Neutrophil (primary cell): ENCODE measurements around the gene BMAL1.
"Not testable (repeated sequence)": the region's sequence is repeated elsewhere in the genome, so short reads cannot be mapped to it uniquely, and the experiment has no call there.

Experiments used
- H3K27ac ChIP-seq: fragments of 200-600 bp; sonication (generic); 2 replicates; pipeline ENCODE4 v1.5.1; 2016; ENCODE audit warnings: mild to moderate bottlenecking, moderate library complexity
- H3K27me3 ChIP-seq: fragments of 200-600 bp; sonication (generic); 2 replicates; pipeline ENCODE4 v1.6.0; 2016; ENCODE audit warnings: mild to moderate bottlenecking
- H3K36me3 ChIP-seq: fragments of 200-600 bp; sonication (generic); 2 replicates; pipeline ENCODE4 v1.5.1; 2017
- H3K4me1 ChIP-seq, 2 experiments: fragments of 200-600 bp in 1 of 2; sonication (generic) in 1 of 2; 1 replicate in 1 of 2; 2 replicates in 1 of 2; pipeline versions ENCODE4 v1.5.1 to v1.6.1; 2013 to 2016; ENCODE audit warnings: low read depth in 1 of 2, low read length in 1 of 2, mild to moderate bottlenecking in 1 of 2, moderate library complexity in 1 of 2; ENCODE audit not compliant: control insufficient read depth in 1 of 2, insufficient read depth in 1 of 2
- H3K4me3 ChIP-seq, 2 experiments: fragments of 200-600 bp in 1 of 2; sonication (generic) in 1 of 2; 1 replicate in 1 of 2; 2 replicates in 1 of 2; pipeline ENCODE4 v1.5.1; 2013 to 2016; ENCODE audit warnings: low read depth in 1 of 2, low read length in 1 of 2, mild to moderate bottlenecking in 1 of 2, moderate library complexity in 1 of 2
- H3K9me3 ChIP-seq: fragments of 200-600 bp; sonication (generic); 2 replicates; pipeline ENCODE4 v1.5.1; 2016
- TF ChIP-seq, protein P1 (sequence below): fragments of 200-600 bp; sonication (generic); IDR thresholded peaks from 2 replicates; pipeline ENCODE4 v1.5.1; 2016; ENCODE audit warnings: antibody characterized with exemption

Gene BMAL1

GRCh38 chr11:13433437-13433836 lies 155.8 kb downstream of the BMAL1 start:
- TF ChIP-seq, protein P1, sequence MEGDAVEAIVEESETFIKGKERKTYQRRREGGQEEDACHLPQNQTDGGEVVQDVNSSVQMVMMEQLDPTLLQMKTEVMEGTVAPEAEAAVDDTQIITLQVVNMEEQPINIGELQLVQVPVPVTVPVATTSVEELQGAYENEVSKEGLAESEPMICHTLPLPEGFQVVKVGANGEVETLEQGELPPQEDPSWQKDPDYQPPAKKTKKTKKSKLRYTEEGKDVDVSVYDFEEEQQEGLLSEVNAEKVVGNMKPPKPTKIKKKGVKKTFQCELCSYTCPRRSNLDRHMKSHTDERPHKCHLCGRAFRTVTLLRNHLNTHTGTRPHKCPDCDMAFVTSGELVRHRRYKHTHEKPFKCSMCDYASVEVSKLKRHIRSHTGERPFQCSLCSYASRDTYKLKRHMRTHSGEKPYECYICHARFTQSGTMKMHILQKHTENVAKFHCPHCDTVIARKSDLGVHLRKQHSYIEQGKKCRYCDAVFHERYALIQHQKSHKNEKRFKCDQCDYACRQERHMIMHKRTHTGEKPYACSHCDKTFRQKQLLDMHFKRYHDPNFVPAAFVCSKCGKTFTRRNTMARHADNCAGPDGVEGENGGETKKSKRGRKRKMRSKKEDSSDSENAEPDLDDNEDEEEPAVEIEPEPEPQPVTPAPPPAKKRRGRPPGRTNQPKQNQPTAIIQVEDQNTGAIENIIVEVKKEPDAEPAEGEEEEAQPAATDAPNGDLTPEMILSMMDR: no peak
- Histone ChIP-seq H3K4me1 (peaks cover 10 to 21% of the 10 kb centered on the region in 2 experiments), H3K36me3 (no peaks in the 10 kb centered on the region)

GRCh38 chr11:13434247-13435205 lies 156.9 kb downstream of the BMAL1 start:
- H3K27me3 ChIP-seq: no peaks in the 10 kb centered on the region
- no peaks in the 10 kb centered on the region for H3K9me3 ChIP-seq
- TF ChIP-seq, protein P1: no peak
- peaks cover 10 to 21% of the 10 kb centered on the region in 2 experiments for H3K4me1 ChIP-seq
- H3K36me3 ChIP-seq: no peaks in the 10 kb centered on the region
- H3K27ac ChIP-seq: peak overlapping the region; percentile 14
- H3K4me3 ChIP-seq: no peak overlapping the region

More at GRCh38 chr11:13433437-13433836, 155.8 kb downstream of the BMAL1 start:
- no peaks in the 10 kb centered on the region for H3K27me3 ChIP-seq
- H3K4me3 ChIP-seq: no peak overlapping the region
- no peaks in the 10 kb centered on the region for H3K9me3 ChIP-seq
- H3K27ac ChIP-seq: no peak overlapping the region

DNA sequence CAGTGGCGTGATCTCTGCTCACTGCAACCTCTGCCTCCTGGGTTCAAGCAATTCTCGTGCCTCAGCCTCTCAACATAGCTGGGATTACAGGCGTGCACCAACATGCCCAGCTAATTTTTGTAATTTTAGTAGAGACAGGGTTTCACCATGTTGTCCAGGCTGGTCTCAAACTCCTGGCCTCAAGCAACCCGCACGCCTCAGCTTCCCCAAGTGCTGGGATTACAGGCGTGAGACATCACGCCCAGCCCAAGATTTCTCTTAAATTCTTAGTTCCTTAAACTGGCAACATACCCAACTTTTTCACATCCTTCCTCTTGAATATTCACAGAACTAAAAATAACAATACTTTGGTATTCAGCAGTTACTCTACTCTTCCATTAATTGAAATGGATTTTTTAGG lies 159.2 kb downstream of the BMAL1 start:
- not testable (repeated sequence) for H3K36me3 ChIP-seq, H3K27me3 ChIP-seq, H3K4me3 ChIP-seq, H3K9me3 ChIP-seq
- Histone ChIP-seq H3K27ac (peak overlapping the region; percentile 53), H3K4me1 (peaks cover 10 to 21% of the 10 kb centered on the region in 2 experiments)
